Cardiac fibroblast (primary cell): Measurements from ENCODE around the gene ADM.

ENCODE experiments used
- DNase-seq, 2 donors: peaks; one replicate each; pipeline versions ENCODE4 v3.0.0 to v3.0.0-alpha.2; 2010; ENCODE audit warnings: low read depth in 2 of 2
- H3K4me3 ChIP-seq, 2 donors: replicated peaks in 1 of 2; 1 replicate in 1 of 2; 2 replicates in 1 of 2; pipeline ENCODE4 v1.5.1; 2011; ENCODE audit warnings: low read depth in 2 of 2, low read length in 2 of 2, mild to moderate bottlenecking in 2 of 2, moderate library complexity in 1 of 2
- TF ChIP-seq, protein P1 (sequence below): IDR thresholded peaks from one replicate; pipeline ENCODE4 v1.5.1; 2011; ENCODE audit warnings: low read depth, mild to moderate bottlenecking, low read length, inconsistent platforms

ADM gene

DNA sequence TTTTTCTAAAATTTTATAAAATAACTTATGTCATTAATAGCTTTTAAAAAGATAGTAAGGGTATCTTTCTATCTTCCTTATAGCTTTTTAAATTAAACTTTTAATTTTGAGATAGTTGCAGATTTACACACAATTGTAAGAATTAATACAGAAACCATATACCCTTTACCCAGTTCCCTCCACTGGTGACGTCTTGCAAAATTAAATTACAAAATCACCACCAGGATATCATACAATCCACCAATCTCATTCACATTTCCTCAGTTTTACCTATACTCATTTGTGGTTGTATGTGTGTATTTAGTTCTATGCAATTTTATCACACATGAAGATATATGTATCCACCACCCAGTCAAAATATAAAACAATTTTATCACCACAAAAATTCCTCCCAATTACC lies 20.9 kb upstream of the ADM start:
- no peak for DNase-seq
- H3K4me3 ChIP-seq = no peak overlapping the region
- TF ChIP-seq, protein P1, sequence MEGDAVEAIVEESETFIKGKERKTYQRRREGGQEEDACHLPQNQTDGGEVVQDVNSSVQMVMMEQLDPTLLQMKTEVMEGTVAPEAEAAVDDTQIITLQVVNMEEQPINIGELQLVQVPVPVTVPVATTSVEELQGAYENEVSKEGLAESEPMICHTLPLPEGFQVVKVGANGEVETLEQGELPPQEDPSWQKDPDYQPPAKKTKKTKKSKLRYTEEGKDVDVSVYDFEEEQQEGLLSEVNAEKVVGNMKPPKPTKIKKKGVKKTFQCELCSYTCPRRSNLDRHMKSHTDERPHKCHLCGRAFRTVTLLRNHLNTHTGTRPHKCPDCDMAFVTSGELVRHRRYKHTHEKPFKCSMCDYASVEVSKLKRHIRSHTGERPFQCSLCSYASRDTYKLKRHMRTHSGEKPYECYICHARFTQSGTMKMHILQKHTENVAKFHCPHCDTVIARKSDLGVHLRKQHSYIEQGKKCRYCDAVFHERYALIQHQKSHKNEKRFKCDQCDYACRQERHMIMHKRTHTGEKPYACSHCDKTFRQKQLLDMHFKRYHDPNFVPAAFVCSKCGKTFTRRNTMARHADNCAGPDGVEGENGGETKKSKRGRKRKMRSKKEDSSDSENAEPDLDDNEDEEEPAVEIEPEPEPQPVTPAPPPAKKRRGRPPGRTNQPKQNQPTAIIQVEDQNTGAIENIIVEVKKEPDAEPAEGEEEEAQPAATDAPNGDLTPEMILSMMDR = no peak

DNA sequence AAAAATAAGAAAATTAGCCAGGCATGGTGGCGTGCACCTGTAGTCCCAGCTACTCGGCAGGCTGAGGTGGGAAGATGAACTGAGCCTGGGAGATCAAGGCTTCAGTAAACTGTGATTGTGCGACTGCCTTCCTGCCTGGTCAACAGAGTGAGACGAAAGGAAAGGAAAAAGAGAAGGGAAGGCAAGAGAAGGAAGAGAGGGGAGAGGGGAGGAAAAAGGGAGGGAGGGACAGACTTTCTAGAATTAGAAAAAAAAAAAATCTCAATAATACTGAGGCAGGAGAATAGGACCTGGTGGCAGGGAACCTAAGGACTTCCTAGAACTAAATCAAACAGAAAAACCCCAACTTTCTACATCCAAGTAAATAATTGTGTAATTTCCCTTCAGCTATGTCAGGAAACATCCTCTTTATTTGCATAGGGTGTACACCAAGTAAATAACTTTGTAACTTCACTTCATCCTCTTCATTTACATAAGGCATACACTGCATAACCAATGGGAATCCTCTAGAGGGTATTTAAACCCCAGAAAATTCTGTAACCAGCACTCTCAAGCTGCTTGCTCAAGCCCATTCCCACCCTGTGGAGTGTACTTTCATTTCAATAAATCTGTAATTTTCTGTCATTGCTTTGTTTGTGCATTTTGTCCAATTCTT lies 19.6 kb upstream of the ADM start:
- peak in 1 of 2 donors; percentile 58 for DNase-seq
- TF ChIP-seq, protein P1 = no peak
- H3K4me3 ChIP-seq = no peak overlapping the region

DNA sequence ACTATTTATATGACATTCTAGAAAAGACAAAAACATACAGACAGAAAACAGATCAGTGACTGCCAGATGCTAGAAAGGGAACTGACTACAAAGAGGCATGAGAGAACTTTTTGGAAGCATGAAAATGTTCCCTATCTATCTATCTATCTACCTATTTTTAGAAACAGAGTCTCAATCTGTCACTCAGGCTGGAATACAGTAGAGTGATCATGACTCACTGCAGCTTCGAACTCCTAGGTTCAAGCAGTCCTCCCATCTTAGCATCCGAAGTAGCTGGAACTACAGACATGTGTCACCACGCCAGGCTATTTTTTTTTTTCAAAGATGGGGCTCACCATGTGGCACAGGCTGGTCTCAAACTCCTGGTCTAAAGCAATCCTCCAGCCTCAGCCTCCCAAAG lies 17.7 kb upstream of the ADM start:
- TF ChIP-seq, protein P1 = no peak
- no peak for DNase-seq
- H3K4me3 ChIP-seq = no peak overlapping the region

DNA sequence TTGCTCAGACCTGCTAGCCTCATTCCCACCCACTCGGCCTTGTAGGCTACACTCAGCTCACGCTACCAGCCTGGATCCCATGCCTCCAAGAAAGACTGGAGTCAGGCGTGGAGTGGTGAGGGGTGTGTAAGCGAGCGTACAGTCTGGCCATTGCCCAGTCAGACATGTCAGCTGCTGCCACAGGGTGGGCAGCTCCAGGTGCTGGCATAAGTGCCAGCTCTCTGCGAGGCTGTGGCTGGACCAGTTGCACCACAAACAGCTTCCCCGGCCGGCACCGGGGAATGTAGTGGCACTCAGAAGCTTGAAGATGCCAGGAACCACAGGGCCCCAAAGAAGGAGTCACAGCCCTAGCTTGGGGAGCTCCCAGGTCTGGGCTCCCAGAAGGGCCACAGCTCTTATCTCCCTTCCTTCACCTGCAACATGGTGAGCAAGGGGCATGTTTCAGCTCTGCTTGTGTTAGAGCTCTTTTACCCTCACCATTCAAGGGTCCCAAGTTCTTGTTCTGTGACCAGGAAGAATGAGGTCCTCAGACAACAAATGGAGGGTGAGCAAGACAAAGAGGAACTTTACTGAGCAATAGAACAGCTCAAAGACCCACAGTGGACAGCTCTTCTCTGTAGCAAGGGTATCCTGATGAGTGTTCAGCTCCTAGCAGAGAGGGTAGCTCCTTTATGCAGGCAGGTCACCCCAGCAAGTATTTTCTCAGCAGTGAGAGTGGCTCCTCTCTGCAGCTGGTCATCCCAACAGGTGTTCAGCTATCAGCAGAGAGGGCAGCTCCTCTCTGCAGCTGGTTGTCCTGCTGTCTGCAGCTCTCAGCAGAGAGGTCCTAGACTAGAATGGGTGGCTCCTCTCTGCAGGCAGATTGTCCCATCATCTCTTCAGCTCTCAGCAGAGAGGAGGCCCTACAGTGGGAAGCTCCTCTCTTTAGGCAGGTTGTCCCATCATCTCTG lies 16.8 kb upstream of the ADM start:
- no peak overlapping the region for H3K4me3 ChIP-seq
- DNase-seq = no peak
- TF ChIP-seq, protein P1 = no peak

DNA sequence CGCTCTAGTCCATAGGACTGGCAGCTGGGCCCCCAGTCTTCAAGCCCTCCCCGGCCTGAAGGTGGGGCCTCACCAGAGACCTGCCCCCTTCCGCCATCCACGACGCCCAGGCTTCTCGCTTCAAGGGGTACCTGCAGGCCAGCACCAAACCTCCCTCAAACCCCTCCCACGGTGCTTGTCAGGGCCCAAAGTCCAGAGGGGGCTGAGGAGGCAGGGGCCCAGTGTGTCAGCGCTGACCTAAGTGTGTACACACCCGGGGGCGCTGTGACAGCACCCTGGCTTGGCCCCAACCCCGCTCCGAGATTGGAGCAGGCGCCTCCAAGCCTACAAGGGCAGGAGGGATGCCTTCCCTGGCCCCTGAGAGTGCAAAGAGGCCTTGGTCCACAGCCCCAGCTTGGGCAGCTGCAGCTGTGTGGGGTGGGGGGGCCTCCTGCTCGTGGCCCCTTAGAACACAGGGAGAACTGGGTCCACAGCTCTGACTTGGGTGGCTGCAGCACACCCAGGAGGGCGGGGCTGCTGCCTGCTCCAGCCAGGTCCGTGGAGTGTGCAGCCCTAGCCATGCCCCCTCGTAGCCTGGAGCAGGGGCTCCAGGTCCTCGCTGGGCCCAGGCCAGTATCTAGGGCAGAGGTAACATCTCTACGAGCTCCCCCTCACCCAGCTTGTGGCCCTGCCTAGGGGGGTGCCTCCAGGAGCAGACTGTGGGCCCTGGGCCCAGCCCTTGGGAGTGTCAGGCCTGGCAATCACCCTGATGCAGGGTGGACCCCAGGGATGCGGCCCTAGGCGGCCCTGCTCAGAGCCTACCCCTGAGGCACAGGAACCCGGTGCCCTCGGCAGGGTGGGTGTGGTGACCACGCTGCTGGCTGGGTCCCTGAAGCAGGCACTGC lies 15.8 kb upstream of the ADM start:
- DNase-seq = no peak
- TF ChIP-seq, protein P1 = no peak
- no peak overlapping the region for H3K4me3 ChIP-seq

DNA sequence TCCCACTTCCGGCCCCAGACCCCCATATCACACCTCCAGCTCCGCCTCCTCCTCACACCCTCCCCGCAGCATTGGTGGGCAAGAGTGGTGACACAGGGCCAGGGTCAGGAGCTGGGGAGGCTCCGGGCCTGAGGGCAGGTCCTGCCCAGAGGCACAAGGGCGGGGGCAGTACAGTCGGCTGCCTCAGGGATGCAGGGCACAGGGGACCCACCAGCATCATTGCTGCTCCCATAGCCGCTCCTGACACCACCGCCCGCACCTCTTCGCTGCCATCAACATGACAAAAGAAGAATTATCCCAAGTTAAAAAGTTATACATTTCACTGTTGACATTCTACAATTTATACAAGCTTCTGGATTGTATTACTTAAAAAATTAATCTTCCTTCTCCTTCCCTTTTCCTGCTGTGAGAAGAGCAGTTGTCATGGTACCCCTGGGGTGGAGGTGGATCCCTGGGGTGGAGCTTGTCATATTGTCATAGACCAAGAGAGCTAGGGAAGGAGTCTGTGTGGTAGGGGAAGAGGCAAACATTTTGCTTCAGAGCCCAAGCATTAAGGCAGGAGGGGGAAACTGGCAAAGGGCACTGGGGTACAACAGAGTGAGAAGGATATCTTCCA lies 15.0 kb upstream of the ADM start:
- TF ChIP-seq, protein P1 = no peak
- DNase-seq = no peak
- no peak overlapping the region for H3K4me3 ChIP-seq
